Pancreas (tissue), 10 donors: ENCODE results near the gene SLC6A8. TPM values are rescaled to one million over a fixed set of nuclear protein-coding genes. Genes with fewer than 3 reads are reported as not detected.
"Not testable (repeated sequence)": the region's sequence is repeated elsewhere in the genome, so short reads cannot be mapped to it uniquely, and the experiment has no call there.

Experiments
- ATAC-seq, 4 donors: fragments of 200-7000 bp; cut with Tn5 transposase; one replicate each; pipeline versions ENCODE4 v1.8.0 to v1.9.1; 2020; ENCODE audit warnings: mild to moderate bottlenecking in 4 of 4, moderate library complexity in 4 of 4
- DNase-seq, 6 donors: peaks; one replicate each; pipeline ENCODE4 v3.0.0-alpha.2; 2020
- FAIRE-seq: peaks from 2 replicates; lab custom pipeline; 2012; peaks lifted over from hg19 to GRCh38; lab: Jason Lieb, UNC
- H3K27ac ChIP-seq, 4 donors: fragments of 200-600 bp; sonication (generic); 1 replicate in 3 of 4; 2 replicates in 1 of 4; pipeline versions ENCODE4 v1.5.0 to v1.8.0; 2020
- H3K27me3 ChIP-seq, 4 donors: fragments of 200-600 bp; one replicate each; pipeline ENCODE4 v1.8.0; 2021
- H3K36me3 ChIP-seq, 3 donors: fragments of 200-600 bp; sonication (generic) in 1 of 3; one replicate each; pipeline versions ENCODE4 v1.5.0 to v1.8.0; 2020 to 2021
- H3K4me1 ChIP-seq, 3 donors: fragments of 200-600 bp; one replicate each; pipeline ENCODE4 v1.8.0; 2021
- H3K4me3 ChIP-seq, 4 donors: fragments of 200-600 bp; sonication (generic) in 2 of 4; one replicate each; pipeline versions ENCODE4 v1.5.0 to v1.8.0; 2020 to 2021
- H3K9me3 ChIP-seq, 4 donors: fragments of 200-600 bp; one replicate each; pipeline ENCODE4 v1.8.0; 2021
- WGBS, 2 donors: extraction: QIAGEN DNeasy Blood & Tissue Kit; methylation state at CpG; one replicate each; pipeline ENCODE4 v1.1.7; 2013; 5-methylcytosine and 5-hydroxymethylcytosine counted together
- intact Hi-C, 3 donors: fragments of 100-400 bp; cut with DNase I; formaldehyde crosslinking; loops; one replicate each; pipeline versions ENCODE4 v1.11.1 to v1.14.2; 2022
- polyA plus RNA-seq, 2 donors: library from polyadenylated mRNA; stranded (reverse); fragments of 200-250 nt; gene quantifications; one replicate each; pipeline ENCODE4 v1.2.3, GENCODE V29; 2013
- total RNA-seq, 6 donors: library from RNA; stranded (reverse); fragmentation: NEBNext Ultra II Directional in 4 of 6; extraction: Animal tissue kit (Norgen Biotek cat#: 25700) in 4 of 6; gene quantifications; one replicate each; pipeline versions ENCODE4 v1.2.1 to v1.2.4, GENCODE V29; 2021 to 2023
- TF ChIP-seq, protein P1 (sequence below), 4 donors: fragments of 200-600 bp; sonication (generic) in 3 of 4; IDR thresholded peaks; one replicate each; pipeline versions ENCODE4 v1.5.0 to v1.8.0; 2021; ENCODE audit warnings: antibody characterized with exemption in 4 of 4
- donor health status: healthy with polysubstance abuse.
- donor health status: DM: no; HTN: no; CAD: no; lungs with moderate emphysema.
- donor health status: DM: no; HTN: no; CAD: no.
- donor health status: control.
- donor health status: control.
- donor health status: Bipolar disorder and iron deficiency.
- donor health status: DM: yes; HTN: yes; CAD: no.
- donor health status: DM: no; HTN: no; CAD: no.
- donor health status: DM: no; HTN: no; CAD: no.
- donor health status: DM: yes; HTN: yes; CAD: no.

Gene SLC6A8
- total and polyA plus RNA-seq, 8 donors = 8.4 to 15.8 (median 12.1) TPM

DNA sequence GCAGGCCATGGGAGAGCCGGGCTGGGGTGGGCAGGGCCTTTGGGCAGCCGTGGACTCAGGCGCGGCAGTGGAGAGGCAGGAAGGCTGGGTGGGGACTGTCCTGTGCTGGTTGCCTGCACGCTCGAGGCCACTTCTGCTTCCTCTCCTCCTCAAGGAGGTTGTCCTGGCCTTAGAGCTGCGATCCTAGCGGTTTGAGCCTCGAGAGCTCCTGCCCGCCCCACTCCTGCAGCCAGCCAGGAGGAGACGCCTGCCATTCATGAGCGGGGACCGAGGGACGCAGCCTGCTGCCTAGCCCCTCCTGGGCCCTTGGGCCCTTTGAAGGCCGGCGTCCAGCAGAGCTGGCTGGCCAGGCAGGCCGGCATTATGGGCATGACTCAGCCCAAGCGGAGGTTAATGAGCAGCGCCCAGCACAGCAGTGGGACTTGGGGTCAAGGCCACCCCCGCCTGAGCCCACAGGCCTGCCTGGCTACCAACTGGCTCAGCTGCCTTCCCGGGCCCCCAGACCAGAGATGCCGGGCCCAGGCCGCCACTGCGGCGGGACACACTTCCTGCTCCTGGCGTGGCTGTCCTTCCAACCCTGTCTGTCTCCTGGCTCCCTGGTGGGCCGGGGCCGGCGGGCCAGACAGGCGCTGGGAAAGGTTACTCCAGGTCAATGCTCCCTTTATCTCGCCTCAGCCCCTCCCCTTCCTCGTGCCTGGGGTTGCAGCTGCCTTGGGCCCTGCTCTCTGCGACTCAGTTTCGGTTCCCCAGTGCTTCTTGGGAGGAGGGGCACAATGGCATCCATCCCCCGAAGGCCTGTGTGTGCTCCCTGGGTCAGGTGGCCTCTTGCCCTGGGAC lies 38.8 kb downstream of the SLC6A8 start:
- ATAC-seq = peak; percentile 8 to 35 (median 23)
- Histone ChIP-seq H3K27ac (peak overlapping the region; percentile 46 to 82 (median 74)), H3K36me3 (no peaks in the 10 kb centered on the region), H3K4me3 (peak overlapping the region in 3 of 4 donors; percentile 3 to 56 (median 16)), H3K27me3 (no peaks in the 10 kb centered on the region), H3K9me3 (no peaks in the 10 kb centered on the region), H3K4me1 (peaks cover 0 to 13% (median 7%) of the 10 kb centered on the region in 3 donors)
- 4 to 49% methylated on average over 35 of the region's 35 CpGs for WGBS, 2 donors
- FAIRE-seq = no peak
- peak; percentile 56 to 85 (median 68) for DNase-seq
- intact Hi-C loops = no loop called here
- TF ChIP-seq, protein P1, sequence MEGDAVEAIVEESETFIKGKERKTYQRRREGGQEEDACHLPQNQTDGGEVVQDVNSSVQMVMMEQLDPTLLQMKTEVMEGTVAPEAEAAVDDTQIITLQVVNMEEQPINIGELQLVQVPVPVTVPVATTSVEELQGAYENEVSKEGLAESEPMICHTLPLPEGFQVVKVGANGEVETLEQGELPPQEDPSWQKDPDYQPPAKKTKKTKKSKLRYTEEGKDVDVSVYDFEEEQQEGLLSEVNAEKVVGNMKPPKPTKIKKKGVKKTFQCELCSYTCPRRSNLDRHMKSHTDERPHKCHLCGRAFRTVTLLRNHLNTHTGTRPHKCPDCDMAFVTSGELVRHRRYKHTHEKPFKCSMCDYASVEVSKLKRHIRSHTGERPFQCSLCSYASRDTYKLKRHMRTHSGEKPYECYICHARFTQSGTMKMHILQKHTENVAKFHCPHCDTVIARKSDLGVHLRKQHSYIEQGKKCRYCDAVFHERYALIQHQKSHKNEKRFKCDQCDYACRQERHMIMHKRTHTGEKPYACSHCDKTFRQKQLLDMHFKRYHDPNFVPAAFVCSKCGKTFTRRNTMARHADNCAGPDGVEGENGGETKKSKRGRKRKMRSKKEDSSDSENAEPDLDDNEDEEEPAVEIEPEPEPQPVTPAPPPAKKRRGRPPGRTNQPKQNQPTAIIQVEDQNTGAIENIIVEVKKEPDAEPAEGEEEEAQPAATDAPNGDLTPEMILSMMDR (IDR thresholded peaks at IDR 0.05) = no peak

DNA sequence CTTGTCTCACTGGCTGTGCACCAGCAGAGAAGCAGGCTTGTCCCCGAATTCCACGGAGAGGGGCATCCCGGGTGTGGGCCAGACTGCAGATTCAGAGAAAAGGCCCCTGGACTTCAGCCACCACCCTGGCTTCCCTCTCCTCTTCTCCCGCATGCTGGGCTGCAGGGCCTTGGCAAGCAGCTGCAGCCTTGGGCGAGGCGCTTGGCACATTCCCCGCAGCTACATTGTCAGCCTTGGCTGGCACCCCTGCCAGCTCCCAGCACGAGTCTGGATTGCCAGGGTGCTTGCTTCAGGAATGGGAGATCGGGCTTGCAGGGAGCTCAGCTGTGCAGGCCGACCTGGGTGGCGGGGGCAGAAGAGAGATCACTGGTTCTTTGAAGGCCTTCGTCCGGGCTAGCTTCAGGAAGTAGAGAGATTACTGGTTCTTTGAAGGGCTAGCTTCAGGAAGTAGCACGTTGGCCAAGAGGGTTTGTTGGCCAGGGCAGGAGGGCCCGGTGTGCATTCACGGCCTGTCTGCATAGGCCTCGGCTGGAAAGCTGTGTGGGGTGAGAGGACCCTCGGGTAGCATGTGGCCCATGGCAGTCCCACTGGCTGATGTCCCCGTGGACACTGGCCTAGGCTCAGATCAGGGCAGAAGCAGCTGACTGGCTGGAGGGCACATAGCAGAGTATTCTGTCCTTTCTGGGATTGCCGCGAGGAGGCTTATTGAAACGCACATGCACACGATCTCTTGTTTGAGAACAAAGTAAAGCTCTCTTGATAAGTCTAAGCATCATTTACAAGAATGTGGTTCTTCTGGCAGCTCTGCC lies 39.6 kb downstream of the SLC6A8 start:
- H3K4me1 ChIP-seq = peaks cover 0 to 9% (median 7%) of the 10 kb centered on the region in 3 donors
- ATAC-seq (peak; percentile 42 to 52 (median 46)), FAIRE-seq (no peak), DNase-seq (peak; percentile 73 to 92 (median 82))
- H3K27me3 ChIP-seq = no peaks in the 10 kb centered on the region
- WGBS, 2 donors = 7 to 42% methylated on average over 23 of the region's 23 CpGs
- no peaks in the 10 kb centered on the region for H3K36me3 ChIP-seq
- intact Hi-C loops = no loop called here
- H3K4me3 ChIP-seq = peak overlapping the region in 1 of 4 donors; percentile 56
- TF ChIP-seq, protein P1 (IDR thresholded peaks at IDR 0.05) = no peak
- peak overlapping the region; percentile 46 to 82 (median 74) for H3K27ac ChIP-seq
- no peaks in the 10 kb centered on the region for H3K9me3 ChIP-seq

DNA sequence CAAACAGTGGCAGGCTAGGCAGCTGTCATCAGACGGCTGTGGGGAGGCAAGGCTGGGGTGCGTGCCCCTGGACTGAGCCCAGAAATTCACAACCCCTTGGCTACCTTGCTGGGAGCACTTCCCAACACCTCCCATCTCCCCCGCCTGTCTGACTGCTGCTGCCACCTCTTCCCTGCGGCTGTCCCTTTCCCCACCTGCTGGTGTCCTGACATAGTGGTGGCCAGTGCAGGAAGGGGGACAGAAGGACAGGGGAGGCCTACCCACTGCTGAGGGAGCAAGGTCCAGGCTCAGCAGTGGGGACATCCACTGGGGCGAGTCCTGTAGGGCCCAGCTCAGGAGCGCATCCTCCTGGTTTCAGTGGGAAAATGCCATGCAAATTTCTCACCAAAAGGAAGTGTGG lies 40.4 kb downstream of the SLC6A8 start:
- H3K9me3 ChIP-seq = no peaks in the 10 kb centered on the region
- WGBS, 2 donors = 59 to 62% methylated on average over 6 of the region's 6 CpGs

DNA sequence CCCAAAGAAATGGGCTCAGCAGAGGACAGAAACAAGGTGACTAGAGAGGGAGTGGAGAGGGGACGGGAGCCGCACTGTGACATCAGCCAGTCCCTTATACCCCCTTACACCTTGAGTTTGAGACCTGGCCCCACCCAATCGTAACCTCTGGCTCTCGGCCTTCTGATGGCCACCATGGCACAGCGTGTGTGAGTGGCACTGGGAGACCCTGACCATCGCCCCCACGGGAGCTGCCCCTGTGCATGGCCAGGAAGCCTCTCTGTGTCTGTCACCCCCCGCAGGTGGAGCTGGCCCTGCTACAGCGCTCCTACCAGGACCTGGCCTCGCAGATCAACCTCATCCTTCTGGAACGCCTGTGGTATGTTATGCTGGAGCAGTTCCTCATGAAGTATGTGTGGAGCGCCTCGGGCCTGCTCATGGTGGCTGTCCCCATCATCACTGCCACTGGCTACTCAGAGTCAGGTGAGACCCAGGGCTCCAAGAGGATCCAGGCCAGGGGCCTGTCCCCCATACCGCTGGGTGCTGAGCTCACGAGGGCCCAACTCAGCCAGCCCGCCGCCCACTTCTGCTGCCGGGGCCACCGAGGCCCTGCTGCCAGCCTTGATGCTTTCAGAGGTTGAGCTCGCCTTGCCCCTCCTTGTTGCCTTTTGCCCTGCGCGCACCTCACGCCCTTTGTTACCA lies 41.4 kb downstream of the SLC6A8 start:
- 92% methylated on average over 23 of the region's 23 CpGs for WGBS, 2 donors
- ATAC-seq (no peak), FAIRE-seq (no peak), DNase-seq (no peak)
- Histone ChIP-seq H3K4me3 (no peak overlapping the region), H3K27me3 (no peaks in the 10 kb centered on the region), H3K27ac (no peak overlapping the region), H3K9me3 (no peaks in the 10 kb centered on the region), H3K36me3 (no peaks in the 10 kb centered on the region), H3K4me1 (peaks cover 0 to 9% (median 0%) of the 10 kb centered on the region in 3 donors)
- intact Hi-C loops = no loop called here
- TF ChIP-seq, protein P1 (IDR thresholded peaks at IDR 0.05) = no peak

More for the DNA sequence above, 40.4 kb downstream of the SLC6A8 start:
- TF ChIP-seq, protein P1 (IDR thresholded peaks at IDR 0.05) = no peak
- Histone ChIP-seq H3K36me3 (no peaks in the 10 kb centered on the region), H3K4me3 (no peak overlapping the region), H3K27ac (peak overlapping the region in 3 of 4 donors; percentile 69 to 82 (median 80)), H3K4me1 (peaks cover 0 to 9% (median 0%) of the 10 kb centered on the region in 3 donors), H3K27me3 (no peaks in the 10 kb centered on the region)
- ATAC-seq (no peak), DNase-seq (peak in 1 of 6 donors; percentile 58), FAIRE-seq (no peak)
- intact Hi-C loops = no loop called here

DNA sequence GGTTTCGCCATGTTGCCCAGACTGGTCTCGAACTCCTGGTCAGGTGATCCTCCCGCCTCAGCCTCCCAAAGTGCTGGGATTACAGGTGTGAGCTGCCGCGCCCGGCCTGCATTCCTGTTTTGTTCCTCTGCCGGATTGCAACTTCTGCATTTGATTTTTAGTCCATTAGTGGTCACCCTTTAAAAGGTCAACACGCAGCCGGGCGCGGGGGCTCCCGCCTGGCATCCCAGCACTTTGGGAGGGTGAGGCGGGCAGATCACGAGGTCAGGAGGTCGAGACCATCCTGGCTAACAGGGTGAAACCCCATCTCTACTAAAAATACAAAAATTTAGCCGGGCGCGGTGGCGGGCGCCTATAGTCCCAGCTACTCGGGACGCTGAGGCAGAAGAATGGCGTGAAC lies 42.4 kb downstream of the SLC6A8 start:
- H3K4me3 ChIP-seq, H3K9me3 ChIP-seq, H3K4me1 ChIP-seq, H3K36me3 ChIP-seq, ATAC-seq, H3K27ac ChIP-seq, DNase-seq, intact Hi-C loops, H3K27me3 ChIP-seq, FAIRE-seq: not testable (repeated sequence)
- WGBS, 2 donors = 89 to 92% methylated on average over 23 of the region's 23 CpGs
